ENCODE results near the gene CDCA5.

CDCA5 gene

GRCh38 chr11:65111159-65111743 lies 27.4 kb upstream of the CDCA5 start:
- H3K4me3 ChIP-seq, result peak overlapping the region in 5 of 10 experiments; percentile 57 to 76 (median 69); a peak in 10 of 20 replicates

GRCh38 chr11:65110354-65110861 lies 26.6 kb upstream of the CDCA5 start:
- H3K9ac ChIP-seq, result peak overlapping the region in 8 of 11 experiments; percentile 27 to 61 (median 46); a peak in 12 of 22 replicates
- H3K4me2 ChIP-seq, result peak overlapping the region; percentile 18 to 100 (median 98); a peak in 21 of 22 replicates
- peaks cover 27 to 55% (median 45%) of the 10 kb centered on the region in 10 experiments for H3K4me1 ChIP-seq
- H3K36me3 ChIP-seq, result peaks cover 32 to 52% (median 43%) of the 10 kb centered on the region in 11 experiments
- H4K20me1 ChIP-seq, result peaks cover 0 to 76% (median 36%) of the 10 kb centered on the region in 11 experiments; a peak in 19 of 22 replicates
- H3K27me3 ChIP-seq, result no peaks in the 10 kb centered on the region
- H3K4me3 ChIP-seq, result no peak overlapping the region
- 0 out of 22 replicates have a peak overlapping the region, but pooled peaks of 1 of the 11 experiments have one; percentile 2 for H3K27ac ChIP-seq
- TF ChIP-seq Cebpa-rat (IDR thresholded peaks at IDR 0.05), result no peak
- no peaks in the 10 kb centered on the region for H3K9me3 ChIP-seq (replicated peaks in 1 of 11)

More at GRCh38 chr11:65111159-65111743, 27.4 kb upstream of the CDCA5 start:
- H3K4me2 ChIP-seq, result peak overlapping the region; percentile 95 to 100 (median 99)
- peak overlapping the region in 3 of 11 experiments; percentile 35 to 61 (median 43); a peak in 4 of 22 replicates for H3K9ac ChIP-seq
- H3K9me3 ChIP-seq (replicated peaks in 1 of 11), result no peaks in the 10 kb centered on the region
- no peaks in the 10 kb centered on the region for H3K27me3 ChIP-seq
- peaks cover 35 to 64% (median 54%) of the 10 kb centered on the region in 10 experiments for H3K4me1 ChIP-seq
- H3K27ac ChIP-seq, result no peak overlapping the region
- H3K36me3 ChIP-seq, result peaks cover 30 to 52% (median 43%) of the 10 kb centered on the region in 11 experiments; a peak in 21 of 22 replicates
- TF ChIP-seq Cebpa-rat (IDR thresholded peaks at IDR 0.05), result no peak
- H4K20me1 ChIP-seq, result peaks cover 0 to 75% (median 40%) of the 10 kb centered on the region in 11 experiments; a peak in 19 of 22 replicates

GRCh38 chr11:65109231-65110198 lies 25.7 kb upstream of the CDCA5 start:
- H3K36me3 ChIP-seq, result peaks cover 34 to 53% (median 44%) of the 10 kb centered on the region in 11 experiments

GRCh38 chr11:65108469-65109123 lies 24.8 kb upstream of the CDCA5 start:
- Histone ChIP-seq H3K4me2 (no peak overlapping the region), H3K4me3 (no peak overlapping the region), H3K9ac (no peak overlapping the region), H4K20me1 (peaks cover 0 to 84% (median 48%) of the 10 kb centered on the region in 11 experiments; a peak in 19 of 22 replicates), H3K9me3 (replicated peaks in 1 of 11) (no peaks in the 10 kb centered on the region), H3K36me3 (peaks cover 34 to 62% (median 48%) of the 10 kb centered on the region in 11 experiments), H3K27ac (no peak overlapping the region), H3K4me1 (peaks cover 21 to 37% (median 32%) of the 10 kb centered on the region in 10 experiments), H3K27me3 (no peaks in the 10 kb centered on the region)
- no peak for TF ChIP-seq Cebpa-rat (IDR thresholded peaks at IDR 0.05)

More at GRCh38 chr11:65109231-65110198, 25.7 kb upstream of the CDCA5 start:
- peak overlapping the region in 1 of 11 experiments; percentile 50; a peak in 1 of 22 replicates for H3K9ac ChIP-seq
- peaks cover 25 to 46% (median 41%) of the 10 kb centered on the region in 10 experiments for H3K4me1 ChIP-seq
- no peak overlapping the region for H3K27ac ChIP-seq
- H3K4me2 ChIP-seq, result peak overlapping the region in 1 of 11 experiments; percentile 97; a peak in 1 of 22 replicates
- H3K9me3 ChIP-seq (replicated peaks in 1 of 11), result no peaks in the 10 kb centered on the region
- TF ChIP-seq Cebpa-rat (IDR thresholded peaks at IDR 0.05), result no peak
- H3K4me3 ChIP-seq, result no peak overlapping the region
- no peaks in the 10 kb centered on the region for H3K27me3 ChIP-seq
- peaks cover 0 to 78% (median 39%) of the 10 kb centered on the region in 11 experiments; a peak in 19 of 22 replicates for H4K20me1 ChIP-seq

- Histone ChIP-seq H4K20me1 (peaks cover 0 to 89% (median 49%) of the 10 kb centered on the region in 11 experiments; a peak in 19 of 22 replicates), H3K27ac (no peak overlapping the region), H3K36me3 (peaks cover 41 to 69% (median 51%) of the 10 kb centered on the region in 11 experiments), H3K4me1 (peaks cover 14 to 30% (median 25%) of the 10 kb centered on the region in 10 experiments), H3K9ac (no peak overlapping the region), H3K4me2 (no peak overlapping the region), H3K27me3 (no peaks in the 10 kb centered on the region), H3K4me3 (no peak overlapping the region), H3K9me3 (replicated peaks in 1 of 11) (no peaks in the 10 kb centered on the region)
- no peak for TF ChIP-seq Cebpa-rat (IDR thresholded peaks at IDR 0.05)
Measured at GRCh38 chr11:65107751-65108468, 24.1 kb upstream of the CDCA5 start.

- Histone ChIP-seq H3K4me3 (no peak overlapping the region), H3K4me2 (no peak overlapping the region), H3K9me3 (replicated peaks in 1 of 11) (no peaks in the 10 kb centered on the region), H3K36me3 (peaks cover 50 to 78% (median 56%) of the 10 kb centered on the region in 11 experiments), H3K4me1 (peaks cover 12 to 22% (median 17%) of the 10 kb centered on the region in 10 experiments), H3K27me3 (no peaks in the 10 kb centered on the region), H3K9ac (0 out of 22 replicates have a peak overlapping the region, but pooled peaks of 1 of the 11 experiments have one; percentile 13), H3K27ac (no peak overlapping the region), H4K20me1 (peaks cover 0 to 95% (median 48%) of the 10 kb centered on the region in 11 experiments; a peak in 19 of 22 replicates)
- TF ChIP-seq Cebpa-rat (IDR thresholded peaks at IDR 0.05), result no peak
Measured at GRCh38 chr11:65107078-65107477, 23.2 kb upstream of the CDCA5 start.

- H3K4me3 ChIP-seq, result no peak overlapping the region
Measured at GRCh38 chr11:65104628-65105027, 20.8 kb upstream of the CDCA5 start.

More at GRCh38 chr11:65104628-65105027, 20.8 kb upstream of the CDCA5 start:
- Histone ChIP-seq H3K27ac (no peak overlapping the region), H4K20me1 (peaks cover 0 to 99% (median 35%) of the 10 kb centered on the region in 11 experiments; a peak in 12 of 22 replicates), H3K9ac (no peak overlapping the region; a peak in 1 of 22 replicates), H3K27me3 (no peaks in the 10 kb centered on the region), H3K4me1 (no peaks in the 10 kb centered on the region), H3K9me3 (replicated peaks in 1 of 11) (no peaks in the 10 kb centered on the region), H3K36me3 (peaks cover 48 to 98% (median 69%) of the 10 kb centered on the region in 11 experiments), H3K4me2 (no peak overlapping the region)
- no peak for TF ChIP-seq Cebpa-rat (IDR thresholded peaks at IDR 0.05)
